ENCODE data around the gene CACNA1G. TPM values are rescaled to one million over a fixed set of nuclear protein-coding genes. Genes with fewer than 3 reads are reported as not detected.

Gene CACNA1G
- total RNA-seq, 1 donor from 2014 or later, result 0.27 TPM

DNA sequence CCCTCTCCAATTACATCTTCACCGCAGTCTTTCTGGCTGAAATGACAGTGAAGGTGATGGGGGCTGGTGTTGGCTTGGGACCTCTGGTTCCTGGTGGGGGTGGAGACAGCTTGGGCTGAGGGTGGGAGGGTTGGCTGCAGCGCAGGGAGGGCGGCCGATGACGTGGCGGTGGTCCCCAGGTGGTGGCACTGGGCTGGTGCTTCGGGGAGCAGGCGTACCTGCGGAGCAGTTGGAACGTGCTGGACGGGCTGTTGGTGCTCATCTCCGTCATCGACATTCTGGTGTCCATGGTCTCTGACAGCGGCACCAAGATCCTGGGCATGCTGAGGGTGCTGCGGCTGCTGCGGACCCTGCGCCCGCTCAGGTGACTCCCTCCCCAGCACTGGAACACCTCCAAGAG lies 42.3 kb downstream of the CACNA1G start:
- peaks cover 8% of the 10 kb centered on the region for H3K4me1 ChIP-seq (ENCODE audit: insufficient read depth, low read length)
- Mint-ChIP-seq H3K36me3 (ENCODE audit: low read depth, unreplicated experiment) (no peaks in the 10 kb centered on the region), H3K27me3 (ENCODE audit: low read depth, unreplicated experiment) (peaks cover 47% of the 10 kb centered on the region), H3K4me3 (ENCODE audit: unreplicated experiment) (no peak overlapping the region), H3K9me3 (ENCODE audit: unreplicated experiment) (no peaks in the 10 kb centered on the region), H3K4me1 (ENCODE audit: low read depth, unreplicated experiment) (peaks cover 8% of the 10 kb centered on the region), H3K27ac (ENCODE audit: unreplicated experiment) (no peak overlapping the region)
- no peak for DNase-seq (ENCODE audit: low read depth)
- H3K27me3 ChIP-seq (ENCODE audit: insufficient read depth, low read length), result no peaks in the 10 kb centered on the region
- no peak overlapping the region for H3K27ac ChIP-seq (ENCODE audit: low read depth, low read length)
- H3K4me3 ChIP-seq (ENCODE audit: insufficient read depth, low read depth, low read length), result no peak overlapping the region
- no peaks in the 10 kb centered on the region for H3K36me3 ChIP-seq (ENCODE audit: insufficient read depth, low read length)
- no peak overlapping the region for H3K9ac ChIP-seq (ENCODE audit: low read length)
- no peak for FAIRE-seq
- H3K9me3 ChIP-seq (ENCODE audit: insufficient read depth, low read depth, low read length), result no peaks in the 10 kb centered on the region
- no peaks in the 10 kb centered on the region for H4K20me1 ChIP-seq (ENCODE audit: insufficient read depth, low read length)
- TF ChIP-seq EZH2 (IDR thresholded peaks at IDR 0.05; ENCODE audit: insufficient read depth, low read length), result no peak
- TF ChIP-seq, protein P1, sequence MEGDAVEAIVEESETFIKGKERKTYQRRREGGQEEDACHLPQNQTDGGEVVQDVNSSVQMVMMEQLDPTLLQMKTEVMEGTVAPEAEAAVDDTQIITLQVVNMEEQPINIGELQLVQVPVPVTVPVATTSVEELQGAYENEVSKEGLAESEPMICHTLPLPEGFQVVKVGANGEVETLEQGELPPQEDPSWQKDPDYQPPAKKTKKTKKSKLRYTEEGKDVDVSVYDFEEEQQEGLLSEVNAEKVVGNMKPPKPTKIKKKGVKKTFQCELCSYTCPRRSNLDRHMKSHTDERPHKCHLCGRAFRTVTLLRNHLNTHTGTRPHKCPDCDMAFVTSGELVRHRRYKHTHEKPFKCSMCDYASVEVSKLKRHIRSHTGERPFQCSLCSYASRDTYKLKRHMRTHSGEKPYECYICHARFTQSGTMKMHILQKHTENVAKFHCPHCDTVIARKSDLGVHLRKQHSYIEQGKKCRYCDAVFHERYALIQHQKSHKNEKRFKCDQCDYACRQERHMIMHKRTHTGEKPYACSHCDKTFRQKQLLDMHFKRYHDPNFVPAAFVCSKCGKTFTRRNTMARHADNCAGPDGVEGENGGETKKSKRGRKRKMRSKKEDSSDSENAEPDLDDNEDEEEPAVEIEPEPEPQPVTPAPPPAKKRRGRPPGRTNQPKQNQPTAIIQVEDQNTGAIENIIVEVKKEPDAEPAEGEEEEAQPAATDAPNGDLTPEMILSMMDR (IDR thresholded peaks at IDR 0.05; ENCODE audit: insufficient read depth, low read depth, low read length), result no peak
- no peak overlapping the region for H2AFZ ChIP-seq (ENCODE audit: low read depth, low read length)
- H3K79me2 ChIP-seq (ENCODE audit: insufficient read depth, low read length), result no peaks in the 10 kb centered on the region
- H3K4me2 ChIP-seq (ENCODE audit: low read length), result no peak overlapping the region

DNA sequence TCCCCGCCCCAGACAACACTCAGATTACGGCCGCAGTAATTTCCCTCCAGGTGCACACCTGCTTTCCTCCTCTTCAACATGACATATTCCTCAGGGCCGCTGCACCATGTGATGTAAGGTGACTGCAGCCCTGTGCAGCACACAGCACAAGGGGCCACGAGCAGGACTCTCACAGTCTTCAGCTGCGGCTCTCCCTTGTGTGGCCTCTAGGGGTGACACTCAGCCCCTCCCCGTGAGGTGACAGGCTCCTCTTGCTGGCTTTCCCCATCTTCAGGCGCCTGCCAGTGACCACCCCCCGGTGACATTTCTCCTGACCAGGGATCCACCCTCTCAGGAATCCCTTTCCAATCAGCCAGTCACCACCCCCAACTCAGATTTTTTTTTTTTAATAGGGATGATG lies 42.8 kb downstream of the CACNA1G start:
- no peak for FAIRE-seq
- peaks cover 8% of the 10 kb centered on the region for H3K4me1 ChIP-seq (ENCODE audit: insufficient read depth, low read length)
- TF ChIP-seq EZH2 (IDR thresholded peaks at IDR 0.05; ENCODE audit: insufficient read depth, low read length), result no peak
- TF ChIP-seq, protein P1 (IDR thresholded peaks at IDR 0.05; ENCODE audit: insufficient read depth, low read depth, low read length), result no peak

GRCh38 chr17:50604513-50604912 lies 44.0 kb downstream of the CACNA1G start:
- Histone ChIP-seq H2AFZ (ENCODE audit: low read depth, low read length) (peak overlapping the region; percentile 60), H3K27ac (ENCODE audit: low read depth, low read length) (no peak overlapping the region), H3K4me3 (ENCODE audit: insufficient read depth, low read depth, low read length) (no peak overlapping the region), H3K4me2 (ENCODE audit: low read length) (peak overlapping the region; percentile 62), H3K27me3 (ENCODE audit: insufficient read depth, low read length) (no peaks in the 10 kb centered on the region), H3K9ac (ENCODE audit: low read length) (no peak overlapping the region), H3K79me2 (ENCODE audit: insufficient read depth, low read length) (no peaks in the 10 kb centered on the region), H3K36me3 (ENCODE audit: insufficient read depth, low read length) (no peaks in the 10 kb centered on the region), H4K20me1 (ENCODE audit: insufficient read depth, low read length) (no peaks in the 10 kb centered on the region), H3K4me1 (ENCODE audit: insufficient read depth, low read length) (peaks cover 8% of the 10 kb centered on the region), H3K9me3 (ENCODE audit: insufficient read depth, low read depth, low read length) (no peaks in the 10 kb centered on the region)
- FAIRE-seq (no peak), DNase-seq (ENCODE audit: low read depth) (peak; percentile 56)
- TF ChIP-seq, protein P1 (IDR thresholded peaks at IDR 0.05; ENCODE audit: insufficient read depth, low read depth, low read length), result no peak
- Mint-ChIP-seq H3K9me3 (ENCODE audit: unreplicated experiment) (no peaks in the 10 kb centered on the region), H3K27me3 (ENCODE audit: low read depth, unreplicated experiment) (peaks cover 49% of the 10 kb centered on the region), H3K36me3 (ENCODE audit: low read depth, unreplicated experiment) (no peaks in the 10 kb centered on the region), H3K4me1 (ENCODE audit: low read depth, unreplicated experiment) (peaks cover 8% of the 10 kb centered on the region), H3K4me3 (ENCODE audit: unreplicated experiment) (no peak overlapping the region), H3K27ac (ENCODE audit: unreplicated experiment) (no peak overlapping the region)

More for the DNA sequence above, 42.8 kb downstream of the CACNA1G start:
- Histone ChIP-seq H4K20me1 (ENCODE audit: insufficient read depth, low read length) (no peaks in the 10 kb centered on the region), H3K27me3 (ENCODE audit: insufficient read depth, low read length) (no peaks in the 10 kb centered on the region), H3K36me3 (ENCODE audit: insufficient read depth, low read length) (no peaks in the 10 kb centered on the region), H3K27ac (ENCODE audit: low read depth, low read length) (no peak overlapping the region), H3K4me3 (ENCODE audit: insufficient read depth, low read depth, low read length) (no peak overlapping the region), H3K9me3 (ENCODE audit: insufficient read depth, low read depth, low read length) (no peaks in the 10 kb centered on the region), H2AFZ (ENCODE audit: low read depth, low read length) (no peak overlapping the region), H3K79me2 (ENCODE audit: insufficient read depth, low read length) (no peaks in the 10 kb centered on the region), H3K4me2 (ENCODE audit: low read length) (no peak overlapping the region), H3K9ac (ENCODE audit: low read length) (no peak overlapping the region)
- DNase-seq (ENCODE audit: low read depth), result no peak
- Mint-ChIP-seq H3K4me1 (ENCODE audit: low read depth, unreplicated experiment) (peaks cover 8% of the 10 kb centered on the region), H3K27ac (ENCODE audit: unreplicated experiment) (no peak overlapping the region), H3K36me3 (ENCODE audit: low read depth, unreplicated experiment) (no peaks in the 10 kb centered on the region), H3K9me3 (ENCODE audit: unreplicated experiment) (no peaks in the 10 kb centered on the region), H3K27me3 (ENCODE audit: low read depth, unreplicated experiment) (peaks cover 48% of the 10 kb centered on the region), H3K4me3 (ENCODE audit: unreplicated experiment) (no peak overlapping the region)
